Mesenchymal stem cell (in vitro differentiated cells and primary cell): ENCODE results near the gene FAF1.

Experiments used
- DNase-seq: peaks from one replicate; pipeline ENCODE4 v3.0.0-alpha.2; 2013
- H2AFZ ChIP-seq: one replicate; pipeline ENCODE4 v1.6.1; 2013; ENCODE audit warnings: low read depth, mild to moderate bottlenecking, control low read depth, inconsistent platforms, low read length, moderate library complexity
- H2AK5ac ChIP-seq: 2 replicates; pipeline ENCODE4 v1.6.1; 2013; ENCODE audit warnings: low read length, moderate library complexity, mild to moderate bottlenecking, inconsistent platforms; ENCODE audit not compliant: severe bottlenecking
- H2BK120ac ChIP-seq: one replicate; pipeline ENCODE4 v1.6.1; 2013; ENCODE audit warnings: low read depth, mild to moderate bottlenecking, inconsistent platforms, low read length, moderate library complexity
- H2BK12ac ChIP-seq, 2 experiments: one replicate each; pipeline ENCODE4 v1.6.1; 2013; ENCODE audit warnings: inconsistent platforms in 2 of 2, low read length in 2 of 2, mild to moderate bottlenecking in 2 of 2, moderate library complexity in 2 of 2, control low read depth in 1 of 2
- H2BK15ac ChIP-seq: one replicate; pipeline ENCODE4 v1.6.1; 2013; ENCODE audit warnings: mild to moderate bottlenecking, low read depth, inconsistent platforms; ENCODE audit not compliant: poor library complexity, severe bottlenecking
- H2BK5ac ChIP-seq: 2 replicates; pipeline ENCODE4 v1.6.1; 2013; ENCODE audit warnings: low read depth, mild to moderate bottlenecking, low read length, control low read depth, inconsistent platforms; ENCODE audit not compliant: poor library complexity, severe bottlenecking
- H3K14ac ChIP-seq, 2 experiments: one replicate each; pipeline ENCODE4 v1.6.1; 2013; ENCODE audit warnings: inconsistent platforms in 2 of 2, low read length in 2 of 2, control low read depth in 1 of 2, mild to moderate bottlenecking in 1 of 2, moderate library complexity in 1 of 2
- H3K18ac ChIP-seq, 2 experiments: one replicate each; pipeline ENCODE4 v1.6.1; 2013; ENCODE audit warnings: inconsistent platforms in 2 of 2, low read length in 2 of 2, control low read depth in 1 of 2, low read depth in 1 of 2, mild to moderate bottlenecking in 1 of 2
- H3K23ac ChIP-seq, 2 experiments: one replicate each; pipeline ENCODE4 v1.6.1; 2013; ENCODE audit warnings: inconsistent platforms in 2 of 2, low read length in 2 of 2, mild to moderate bottlenecking in 2 of 2, moderate library complexity in 2 of 2, control low read depth in 1 of 2
- H3K27ac ChIP-seq: 2 replicates; pipeline ENCODE4 v1.5.1; 2013; ENCODE audit warnings: mild to moderate bottlenecking, moderate library complexity, low read length, control low read depth, inconsistent platforms; ENCODE audit not compliant: poor library complexity, severe bottlenecking
- H3K27me3 ChIP-seq, 2 experiments: 2 replicates each; pipeline versions ENCODE4 v1.6.1 to v1.7.0; 2013; ENCODE audit warnings: low read length in 2 of 2, mild to moderate bottlenecking in 2 of 2, moderate library complexity in 2 of 2, control low read depth in 1 of 2, inconsistent platforms in 1 of 2; ENCODE audit not compliant: control insufficient read depth in 1 of 2, insufficient read depth in 1 of 2
- H3K36me3 ChIP-seq, 2 experiments: 2 replicates each; pipeline versions ENCODE4 v1.6.1 to v1.7.0; 2013; ENCODE audit warnings: low read length in 2 of 2, control low read depth in 1 of 2, inconsistent platforms in 1 of 2, low read depth in 1 of 2, mild to moderate bottlenecking in 1 of 2; ENCODE audit not compliant: insufficient read depth in 2 of 2, control insufficient read depth in 1 of 2
- H3K4ac ChIP-seq, 2 experiments: one replicate each; pipeline ENCODE4 v1.6.1; 2013; ENCODE audit warnings: inconsistent platforms in 2 of 2, low read length in 2 of 2, mild to moderate bottlenecking in 2 of 2, moderate library complexity in 2 of 2, control low read depth in 1 of 2, low read depth in 1 of 2
- H3K4me1 ChIP-seq: 2 replicates; pipeline ENCODE4 v1.6.1; 2013; ENCODE audit warnings: low read depth, low read length, control low read depth; ENCODE audit not compliant: control insufficient read depth, insufficient read depth
- H3K4me2 ChIP-seq: 2 replicates; pipeline ENCODE4 v1.6.1; 2013; ENCODE audit warnings: low read length, mild to moderate bottlenecking, inconsistent platforms; ENCODE audit not compliant: poor library complexity, severe bottlenecking
- H3K4me3 ChIP-seq, 2 experiments: 2 replicates each; pipeline versions ENCODE4 v1.5.1 to v1.7.0; 2013; ENCODE audit warnings: low read length in 2 of 2, mild to moderate bottlenecking in 2 of 2, control low read depth in 1 of 2, low read depth in 1 of 2; ENCODE audit not compliant: insufficient read depth in 1 of 2
- H3K79me1 ChIP-seq: replicated peaks from 2 replicates; pipeline ENCODE4 v1.6.1; 2013; ENCODE audit warnings: mild to moderate bottlenecking, control low read depth, low read length, inconsistent platforms; ENCODE audit not compliant: poor library complexity, severe bottlenecking
- H3K9ac ChIP-seq: 2 replicates; pipeline ENCODE4 v1.7.0; 2013; ENCODE audit warnings: mild to moderate bottlenecking, low read length, moderate library complexity
- H3K9me3 ChIP-seq: 2 replicates; pipeline ENCODE4 v1.7.0; 2013; ENCODE audit warnings: mild to moderate bottlenecking, low read length; ENCODE audit not compliant: control insufficient read depth
- H4K8ac ChIP-seq: one replicate; pipeline ENCODE4 v1.6.1; 2013; ENCODE audit warnings: inconsistent platforms, mild to moderate bottlenecking, low read length, moderate library complexity
- H4K91ac ChIP-seq: one replicate; pipeline ENCODE4 v1.6.1; 2013; ENCODE audit warnings: mild to moderate bottlenecking, low read length, inconsistent platforms
- WGBS: methylation state at CpG from one replicate; pipeline ENCODE4 v1.1.7; 2013; ENCODE audit warnings: mixed read lengths; 5-methylcytosine and 5-hydroxymethylcytosine counted together

The FAF1 gene

GRCh38 chr1:50697440-50698421 lies 262.3 kb downstream of the FAF1 start:
- Histone ChIP-seq H2BK120ac (no peak overlapping the region), H3K27ac (peak overlapping the region; percentile 66), H3K4ac (no peak overlapping the region), H3K23ac (no peak overlapping the region), H2AK5ac (no peak overlapping the region), H4K8ac (no peak overlapping the region), H2BK15ac (no peak overlapping the region), H3K9ac (no peak overlapping the region), H3K36me3 (no peaks in the 10 kb centered on the region), H3K18ac (no peak overlapping the region), H3K4me2 (no peak overlapping the region), H2BK5ac (no peak overlapping the region), H3K4me1 (no peaks in the 10 kb centered on the region), H3K4me3 (no peak overlapping the region), H2BK12ac (no peak overlapping the region), H3K9me3 (no peaks in the 10 kb centered on the region), H3K27me3 (no peaks in the 10 kb centered on the region), H3K14ac (no peak overlapping the region), H4K91ac (no peak overlapping the region), H2AFZ (no peak overlapping the region), H3K79me1 (peaks cover 4% of the 10 kb centered on the region)
- WGBS: 94% methylated on average over 2 of the region's 3 CpGs
- peak; percentile 57 for DNase-seq

- no peak overlapping the region for H3K27ac ChIP-seq
- H2BK120ac ChIP-seq: no peak overlapping the region
- no peak overlapping the region for H2AK5ac ChIP-seq
- no peak overlapping the region for H3K18ac ChIP-seq
- no peak overlapping the region for H3K4me3 ChIP-seq
- H2BK12ac ChIP-seq: no peak overlapping the region
- H2BK5ac ChIP-seq: no peak overlapping the region
- H3K9me3 ChIP-seq: no peaks in the 10 kb centered on the region
- no peak overlapping the region for H3K9ac ChIP-seq
- H3K4me2 ChIP-seq: no peak overlapping the region
- no peak overlapping the region for H3K14ac ChIP-seq
- DNase-seq: no peak
- peaks cover 3 to 4% of the 10 kb centered on the region in 2 experiments for H3K36me3 ChIP-seq
- no peak overlapping the region for H3K4ac ChIP-seq
- H3K79me1 ChIP-seq: peaks cover 1% of the 10 kb centered on the region
- H4K91ac ChIP-seq: no peak overlapping the region
- no CpG with 5 or more reads among the region's 2 CpGs for WGBS
- no peak overlapping the region for H4K8ac ChIP-seq
- no peak overlapping the region for H2AFZ ChIP-seq
- H2BK15ac ChIP-seq: no peak overlapping the region
- H3K27me3 ChIP-seq: no peaks in the 10 kb centered on the region
- H3K23ac ChIP-seq: no peak overlapping the region
- H3K4me1 ChIP-seq: no peaks in the 10 kb centered on the region
Measured at GRCh38 chr1:50693829-50694228, 266.2 kb downstream of the FAF1 start.

- Histone ChIP-seq H3K4me1 (no peaks in the 10 kb centered on the region), H4K91ac (no peak overlapping the region), H2BK12ac (no peak overlapping the region), H2BK5ac (no peak overlapping the region), H3K79me1 (peaks cover 5% of the 10 kb centered on the region), H3K27ac (no peak overlapping the region), H2BK120ac (no peak overlapping the region), H3K9ac (no peak overlapping the region), H3K27me3 (no peaks in the 10 kb centered on the region), H3K9me3 (no peaks in the 10 kb centered on the region), H3K4me2 (no peak overlapping the region), H3K23ac (no peak overlapping the region), H3K14ac (no peak overlapping the region), H3K36me3 (peaks cover 6 to 16% of the 10 kb centered on the region in 2 experiments), H3K18ac (no peak overlapping the region), H4K8ac (no peak overlapping the region), H2BK15ac (no peak overlapping the region), H2AFZ (no peak overlapping the region), H3K4me3 (no peak overlapping the region), H2AK5ac (no peak overlapping the region), H3K4ac (no peak overlapping the region)
- no peak for DNase-seq
- WGBS: 98% methylated on average over 3 of the region's 3 CpGs
Measured at GRCh38 chr1:50684185-50684584, 275.9 kb downstream of the FAF1 start.

GRCh38 chr1:50681931-50682330 lies 278.1 kb downstream of the FAF1 start:
- Histone ChIP-seq H4K8ac (no peak overlapping the region), H2BK5ac (no peak overlapping the region), H3K4ac (no peak overlapping the region), H3K9ac (no peak overlapping the region), H3K23ac (no peak overlapping the region), H2BK15ac (no peak overlapping the region), H2AK5ac (no peak overlapping the region), H3K9me3 (no peaks in the 10 kb centered on the region), H3K4me3 (no peak overlapping the region), H4K91ac (no peak overlapping the region), H3K4me2 (no peak overlapping the region), H2BK12ac (no peak overlapping the region), H3K27ac (no peak overlapping the region), H2AFZ (no peak overlapping the region), H3K18ac (no peak overlapping the region), H2BK120ac (no peak overlapping the region), H3K36me3 (peaks cover 6 to 9% of the 10 kb centered on the region in 2 experiments), H3K4me1 (no peaks in the 10 kb centered on the region), H3K79me1 (peaks cover 5% of the 10 kb centered on the region), H3K14ac (no peak overlapping the region), H3K27me3 (no peaks in the 10 kb centered on the region)
- WGBS: 95% methylated on average over 2 of the region's 3 CpGs
- no peak for DNase-seq
